SU-DHL-6 (cell line): ENCODE data around the gene C14orf93.

Experiments
- H2AFZ ChIP-seq: fragments of 200-600 bp; sonication (generic); 2 replicates; pipeline ENCODE4 v1.6.1; 2014; ENCODE audit warnings: low read depth, mild to moderate bottlenecking, moderate library complexity, mixed read lengths, antibody characterized with exemption, low read length; ENCODE audit not compliant: severe bottlenecking
- H3F3A ChIP-seq: fragments of 200-600 bp; shearing (Covaris generic); 2 replicates; pipeline ENCODE4 v1.6.0; 2016; ENCODE audit warnings: antibody characterized with exemption, mild to moderate bottlenecking; ENCODE audit not compliant: insufficient read depth
- H3K27ac ChIP-seq: fragments of 200-600 bp; sonication (generic); 2 replicates; pipeline ENCODE4 v1.5.1; 2016; ENCODE audit warnings: low read depth, mild to moderate bottlenecking, low read length, moderate library complexity, mixed read lengths
- H3K27me3 ChIP-seq: fragments of 200-600 bp; sonication (generic), shearing (Covaris generic); 2 replicates; pipeline ENCODE4 v1.6.0; 2014; ENCODE audit warnings: mild to moderate bottlenecking, low read length
- H3K36me3 ChIP-seq: fragments of 200-600 bp; sonication (generic); 2 replicates; pipeline ENCODE4 v1.6.1; 2014; ENCODE audit warnings: mild to moderate bottlenecking, low read length, mixed read lengths
- H3K4me2 ChIP-seq: fragments of 300-600, 200-600 bp; shearing (Covaris generic), sonication (generic); 2 replicates; pipeline ENCODE4 v1.6.0; 2014; ENCODE audit warnings: low read length, low read depth, mild to moderate bottlenecking; ENCODE audit not compliant: poor library complexity, severe bottlenecking
- H3K4me3 ChIP-seq: fragments of 200-600 bp; sonication (generic); 2 replicates; pipeline ENCODE4 v1.5.1; 2014; ENCODE audit warnings: antibody characterized with exemption, low read length, mild to moderate bottlenecking, mixed read lengths; ENCODE audit not compliant: insufficient read depth, poor library complexity, severe bottlenecking
- H3K79me2 ChIP-seq: fragments of 200-600 bp; sonication (generic); 2 replicates; pipeline ENCODE4 v1.6.1; 2014; ENCODE audit warnings: mild to moderate bottlenecking, low read length, moderate library complexity; ENCODE audit not compliant: insufficient read depth
- H3K9ac ChIP-seq: fragments of 200-600 bp; sonication (generic); 2 replicates; pipeline ENCODE4 v1.7.0; 2014; ENCODE audit warnings: mild to moderate bottlenecking, low read length
- H3K9me2 ChIP-seq: fragments of 200-600 bp; sonication (generic); replicated peaks from 2 replicates; pipeline ENCODE4 v1.6.1; 2014; ENCODE audit warnings: low read length; ENCODE audit not compliant: insufficient read depth
- H3K9me3 ChIP-seq: fragments of 200-600 bp; sonication (generic); 2 replicates; pipeline ENCODE4 v1.6.1; 2014; ENCODE audit warnings: low read length, mixed read lengths; ENCODE audit not compliant: insufficient read depth
- H4K20me1 ChIP-seq: fragments of 200-600 bp; sonication (generic); 2 replicates; pipeline ENCODE4 v1.6.1; 2014; ENCODE audit warnings: low read depth, mild to moderate bottlenecking, antibody characterized with exemption, low read length, moderate library complexity, mixed read lengths
- CTCF ChIP-seq: fragments of 200-600 bp; sonication (generic); IDR thresholded peaks from one replicate; pipeline ENCODE4 v1.5.1; 2017; ENCODE audit warnings: antibody characterized with exemption, mild to moderate bottlenecking, low read length, moderate library complexity; ENCODE audit not compliant: insufficient read depth, poor library complexity, severe bottlenecking
- EZH2phosphoT487 ChIP-seq: fragments of 200-600 bp; sonication (generic), shearing (Covaris generic); conservative IDR thresholded peaks from 2 replicates; pipeline ENCODE4 v1.6.1; 2018; ENCODE audit warnings: mild to moderate bottlenecking, antibody characterized with exemption, low read length, moderate library complexity, mixed read lengths

The C14orf93 gene

GRCh38 chr14:23057757-23058653 is 48.1 kb upstream of the C14orf93 start:
- no peak overlapping the region; the same call in 1 of the 2 replicates for H3K27ac ChIP-seq
- no peaks in the 10 kb centered on the region for H3K79me2 ChIP-seq
- H3K4me2 ChIP-seq, result peak overlapping the region; percentile 96
- no peaks in the 10 kb centered on the region for H3K9me3 ChIP-seq
- peaks cover 9% of the 10 kb centered on the region; the same call in 1 of the 2 replicates for H3K36me3 ChIP-seq
- peaks cover 9% of the 10 kb centered on the region; the same call in 1 of the 2 replicates for H3F3A ChIP-seq
- no peaks in the 10 kb centered on the region for H3K27me3 ChIP-seq
- peak overlapping the region; percentile 90 for H2AFZ ChIP-seq
- H3K9ac ChIP-seq, result peak overlapping the region; percentile 78
- TF ChIP-seq EZH2phosphoT487, result no peak
- peak; percentile 87 for TF ChIP-seq CTCF
- no peaks in the 10 kb centered on the region for H3K9me2 ChIP-seq
- H4K20me1 ChIP-seq, result no peaks in the 10 kb centered on the region
- peak overlapping the region; percentile 65 for H3K4me3 ChIP-seq

GRCh38 chr14:23056956-23057756 is 47.2 kb upstream of the C14orf93 start, which contains the start of gene CDH24:
TSS of gene CDH24 (minus strand) at chr14:23057520. CDS start at chr14:23055733, 1,787 bp downstream.
- Histone ChIP-seq H3K4me2 (peak within 1 kb of the TSS; percentile 96), H3K79me2 (no peaks in the 10 kb centered on the region), H3F3A (peaks cover 9% of the 10 kb centered on the region; the same call in 1 of the 2 replicates), H3K36me3 (peaks cover 4% of the 10 kb centered on the region; the same call in 1 of the 2 replicates), H3K9ac (peak within 1 kb of the TSS; percentile 78), H4K20me1 (no peaks in the 10 kb centered on the region), H3K4me3 (peak within 1 kb of the TSS; percentile 65), H3K27me3 (no peaks in the 10 kb centered on the region), H3K9me3 (no peaks in the 10 kb centered on the region), H2AFZ (peak within 1 kb of the TSS; percentile 90), H3K27ac (no peak within 1 kb of the TSS; the same call in 1 of the 2 replicates), H3K9me2 (no peaks in the 10 kb centered on the region)
- TF ChIP-seq EZH2phosphoT487, result no peak
- no peak for TF ChIP-seq CTCF

DNA sequence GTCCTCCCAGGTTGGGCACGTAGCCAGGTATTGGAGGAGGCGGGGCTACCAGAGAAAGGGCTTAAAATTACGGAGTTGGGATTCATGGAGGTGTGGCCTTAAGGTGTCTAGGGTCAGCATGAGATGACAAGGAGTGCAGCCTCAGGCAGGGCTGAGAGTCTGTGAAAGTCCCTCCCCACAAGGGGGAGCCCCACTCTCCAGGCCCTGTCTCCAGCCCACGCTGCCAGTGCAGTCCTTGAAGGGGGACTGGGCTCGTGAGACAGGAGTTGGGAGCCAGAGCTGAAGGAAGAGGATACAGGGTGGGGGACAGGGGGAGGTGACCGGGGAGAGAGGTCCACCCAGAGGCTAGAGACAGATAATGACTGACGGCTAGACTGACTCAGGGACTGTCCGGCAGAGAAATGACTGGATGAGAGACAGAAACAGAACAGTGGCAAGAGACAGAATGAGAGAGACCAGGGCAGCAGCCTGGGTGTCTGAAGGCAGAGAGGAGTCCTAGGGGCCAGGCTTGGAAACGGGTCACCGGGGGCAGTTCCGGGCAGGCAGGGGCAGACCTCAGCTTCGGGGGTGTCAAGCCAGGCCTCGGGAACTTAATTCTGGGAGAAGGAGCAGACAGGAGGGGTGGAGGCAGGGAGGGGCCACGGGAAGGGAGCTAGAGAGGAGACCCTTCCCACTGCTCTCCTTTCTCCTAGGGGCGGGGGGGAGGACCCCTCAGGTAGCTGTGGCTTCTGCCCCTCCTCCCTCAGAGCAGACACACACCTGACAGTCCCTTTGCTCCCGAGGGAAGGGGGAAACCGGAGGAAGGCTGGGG is 46.4 kb upstream of the C14orf93 start:
- peak; percentile 96 for TF ChIP-seq CTCF
- TF ChIP-seq EZH2phosphoT487, result no peak
- H3K9me2 ChIP-seq, result no peaks in the 10 kb centered on the region
- no peak overlapping the region for H3K9ac ChIP-seq
- H3K27me3 ChIP-seq, result no peaks in the 10 kb centered on the region
- peaks cover 9% of the 10 kb centered on the region; the same call in 1 of the 2 replicates for H3F3A ChIP-seq
- peak overlapping the region; percentile 53 for H3K4me2 ChIP-seq
- no peak overlapping the region for H2AFZ ChIP-seq
- peaks cover 4% of the 10 kb centered on the region; the same call in 1 of the 2 replicates for H3K36me3 ChIP-seq
- H3K9me3 ChIP-seq, result no peaks in the 10 kb centered on the region
- no peaks in the 10 kb centered on the region for H4K20me1 ChIP-seq
- H3K27ac ChIP-seq, result no peak overlapping the region
- H3K4me3 ChIP-seq, result no peak overlapping the region
- H3K79me2 ChIP-seq, result no peaks in the 10 kb centered on the region
